ENCODE results near the gene LSS. TPM values are rescaled to one million over a fixed set of nuclear protein-coding genes. Genes with fewer than 3 reads are reported as not detected.

LSS gene
- total and polyA plus RNA-seq, 10 of the 15 experiments (the other 5 are each of a cell fraction or from before 2014, with no cell fraction given), result 2.9 to 82.4 (median 27.5) TPM

- ChIA-PET RAD21 (ENCODE audit: unreplicated experiment) (no interaction called here), SMC1A (ENCODE audit: uncharacterized antibody, unreplicated experiment) (interaction anchor here (1.6 kb wide), 1 partner anchor 166 kb away, joined by 3 read pairs; a partner anchor contains a TSS), POLR2A (no interaction called here), CTCF (no interaction called here)
- no peak overlapping the region for H3K9ac ChIP-seq (ENCODE audit: control insufficient read depth, insufficient read depth, low read length)
- no peaks in the 10 kb centered on the region for H4K20me1 ChIP-seq (ENCODE audit: control insufficient read depth, insufficient read depth)
- no peaks in the 10 kb centered on the region for H3K36me3 ChIP-seq (ENCODE audit: control insufficient read depth in 2 of 2, insufficient read depth in 2 of 2, low read length in 1 of 2)
- H3K4me1 ChIP-seq (ENCODE audit: control insufficient read depth, insufficient read depth, low read length), result no peaks in the 10 kb centered on the region
- WGBS (ENCODE audit: insufficient coverage, insufficient replicate concordance, low lambda C conversion rate, missing lambda C conversion rate), result 89% methylated on average over 31 of the region's 32 CpGs
- FAIRE-seq (no peak), ATAC-seq (no peak), DNase-seq (ENCODE audit: low read depth, low spot score) (no peak)
- no peak overlapping the region for H3K27ac ChIP-seq (ENCODE audit: control insufficient read depth, insufficient read depth)
- H3K4me3 ChIP-seq, result no peak overlapping the region
- intact Hi-C loops (cut with micrococcal nuclease; ENCODE audit: unreplicated experiment), result no loop called here
- TF ChIP-seq NFYA (IDR thresholded peaks at IDR 0.05; ENCODE audit: borderline replicate concordance, low read depth, low read length) (no peak), ESRRA (IDR thresholded peaks at IDR 0.05; ENCODE audit: low read length) (no peak), ZNF384 (IDR thresholded peaks at IDR 0.05; ENCODE audit: borderline replicate concordance, low read depth, low read length) (no peak), RELB (IDR thresholded peaks at IDR 0.05; ENCODE audit: low read depth) (no peak), CHD2 (IDR thresholded peaks at IDR 0.05; ENCODE audit: borderline replicate concordance, low read depth, low read length) (no peak), PBX3 (IDR thresholded peaks at IDR 0.05; ENCODE audit: insufficient replicate concordance, low read depth, low read length) (no peak), NFYB (IDR thresholded peaks at IDR 0.05; ENCODE audit: insufficient read depth, low read depth, low read length) (no peak), HSF1 (IDR thresholded peaks at IDR 0.05; ENCODE audit: low read depth, low read length) (no peak), PAX8 (IDR thresholded peaks at IDR 0.05) (no peak), MTA3 (IDR thresholded peaks at IDR 0.05; ENCODE audit: borderline replicate concordance, low read length) (no peak), NFIC (IDR thresholded peaks at IDR 0.05; ENCODE audit: low read depth, low read length) (no peak), ZZZ3 (IDR thresholded peaks at IDR 0.05; ENCODE audit: control insufficient read depth, insufficient read length, low read depth) (no peak), JUND (IDR thresholded peaks at IDR 0.05; ENCODE audit: low read depth, low read length) (no peak), TBL1XR1 (IDR thresholded peaks at IDR 0.05; ENCODE audit: low read depth, low read length) (no peak)
- H3K4me2 ChIP-seq (ENCODE audit: control insufficient read depth, insufficient read depth), result no peak overlapping the region
- H2AFZ ChIP-seq (ENCODE audit: control insufficient read depth, low read depth, low read length), result no peak overlapping the region
- H3K79me2 ChIP-seq (ENCODE audit: control insufficient read depth, insufficient read depth, low read length), result no peaks in the 10 kb centered on the region
- no peaks in the 10 kb centered on the region for H3K27me3 ChIP-seq (replicated peaks in 1 of 2; ENCODE audit: control insufficient read depth in 2 of 2, insufficient read depth in 2 of 2, low read length in 1 of 2)
- in situ Hi-C loops (cut with MboI), result no loop called here
- H3K9me3 ChIP-seq (replicated peaks; ENCODE audit: control insufficient read depth, insufficient read depth, low read length), result no peaks in the 10 kb centered on the region; the same call in 2 of the 3 replicates
- no TSS peak for BruUV-seq (replicated peaks)
Observed at GRCh38 chr21:46159841-46160656, 68.5 kb downstream of the LSS start.

Measured in GM12878 (cell line).